ENCODE data around the gene REPS1. TPM values are rescaled to one million over a fixed set of nuclear protein-coding genes. Genes with fewer than 3 reads are reported as not detected.

The REPS1 gene
- total RNA-seq, 2 donors from 2014 or later, result 36.1 to 37.3 TPM

DNA sequence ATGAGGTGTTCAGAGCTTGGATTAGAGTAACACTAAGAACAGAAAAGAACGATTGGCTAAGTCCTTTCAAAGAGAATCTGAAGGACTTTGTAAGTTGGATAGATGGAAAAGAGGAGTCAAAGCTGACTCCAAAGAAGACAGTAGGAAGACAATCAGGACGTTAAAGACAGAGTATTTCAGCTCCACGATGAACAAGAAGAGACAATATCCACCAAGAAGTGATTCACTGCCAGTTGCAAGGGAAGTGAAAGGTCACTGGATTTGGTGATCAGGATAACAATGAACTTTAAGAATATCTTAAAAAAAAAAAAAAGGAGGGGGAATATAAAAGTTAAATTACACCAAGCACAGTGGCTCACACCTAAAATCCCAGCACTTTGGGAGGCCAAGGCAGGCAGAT lies 17.9 kb downstream of the REPS1 start:
- TF ChIP-seq, protein P1, sequence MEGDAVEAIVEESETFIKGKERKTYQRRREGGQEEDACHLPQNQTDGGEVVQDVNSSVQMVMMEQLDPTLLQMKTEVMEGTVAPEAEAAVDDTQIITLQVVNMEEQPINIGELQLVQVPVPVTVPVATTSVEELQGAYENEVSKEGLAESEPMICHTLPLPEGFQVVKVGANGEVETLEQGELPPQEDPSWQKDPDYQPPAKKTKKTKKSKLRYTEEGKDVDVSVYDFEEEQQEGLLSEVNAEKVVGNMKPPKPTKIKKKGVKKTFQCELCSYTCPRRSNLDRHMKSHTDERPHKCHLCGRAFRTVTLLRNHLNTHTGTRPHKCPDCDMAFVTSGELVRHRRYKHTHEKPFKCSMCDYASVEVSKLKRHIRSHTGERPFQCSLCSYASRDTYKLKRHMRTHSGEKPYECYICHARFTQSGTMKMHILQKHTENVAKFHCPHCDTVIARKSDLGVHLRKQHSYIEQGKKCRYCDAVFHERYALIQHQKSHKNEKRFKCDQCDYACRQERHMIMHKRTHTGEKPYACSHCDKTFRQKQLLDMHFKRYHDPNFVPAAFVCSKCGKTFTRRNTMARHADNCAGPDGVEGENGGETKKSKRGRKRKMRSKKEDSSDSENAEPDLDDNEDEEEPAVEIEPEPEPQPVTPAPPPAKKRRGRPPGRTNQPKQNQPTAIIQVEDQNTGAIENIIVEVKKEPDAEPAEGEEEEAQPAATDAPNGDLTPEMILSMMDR (IDR thresholded peaks at IDR 0.05), result no peak
- intact Hi-C loops (cut with DNase I), result no loop called here
- H3K27me3 ChIP-seq, result no peaks in the 10 kb centered on the region
- peaks cover 4% of the 10 kb centered on the region for H3K4me1 ChIP-seq
- H3K4me3 ChIP-seq, result no peak overlapping the region
- H3K36me3 ChIP-seq, result no peaks in the 10 kb centered on the region
- no peak overlapping the region for H3K9ac ChIP-seq (ENCODE audit: low read depth in 2 of 2, low read length in 2 of 2)
- H3K27ac ChIP-seq, result no peak overlapping the region
- no peak for DNase-seq
- H3K9me3 ChIP-seq, result no peaks in the 10 kb centered on the region

DNA sequence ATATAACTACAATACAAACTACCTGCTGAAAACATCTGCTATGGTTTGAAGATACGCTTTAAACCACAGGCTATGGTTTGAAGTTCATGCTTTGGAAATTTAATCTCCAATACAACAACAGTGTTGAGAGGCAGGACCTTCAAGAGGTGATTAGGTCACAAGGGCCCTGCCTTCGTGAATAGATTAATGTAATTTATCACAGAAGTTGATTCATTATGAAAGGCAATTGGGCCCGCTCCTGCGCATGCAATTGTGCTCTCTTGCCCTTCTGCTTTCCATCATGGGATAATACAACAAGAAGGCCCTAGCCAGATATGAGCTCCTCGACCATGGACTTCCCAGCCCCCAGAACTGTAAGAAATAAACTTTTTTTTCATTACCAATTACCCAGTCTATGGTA lies 21.2 kb downstream of the REPS1 start:
- H3K27ac ChIP-seq, result no peak overlapping the region
- H3K4me1 ChIP-seq, result peaks cover 4% of the 10 kb centered on the region
- intact Hi-C loops (cut with DNase I), result no loop called here
- H3K4me3 ChIP-seq, result no peak overlapping the region
- H3K36me3 ChIP-seq, result no peaks in the 10 kb centered on the region
- DNase-seq, result no peak
- TF ChIP-seq, protein P1 (IDR thresholded peaks at IDR 0.05), result no peak
- no peaks in the 10 kb centered on the region for H3K9me3 ChIP-seq
- no peak overlapping the region for H3K9ac ChIP-seq (ENCODE audit: low read depth in 2 of 2, low read length in 2 of 2)
- no peaks in the 10 kb centered on the region for H3K27me3 ChIP-seq

DNA sequence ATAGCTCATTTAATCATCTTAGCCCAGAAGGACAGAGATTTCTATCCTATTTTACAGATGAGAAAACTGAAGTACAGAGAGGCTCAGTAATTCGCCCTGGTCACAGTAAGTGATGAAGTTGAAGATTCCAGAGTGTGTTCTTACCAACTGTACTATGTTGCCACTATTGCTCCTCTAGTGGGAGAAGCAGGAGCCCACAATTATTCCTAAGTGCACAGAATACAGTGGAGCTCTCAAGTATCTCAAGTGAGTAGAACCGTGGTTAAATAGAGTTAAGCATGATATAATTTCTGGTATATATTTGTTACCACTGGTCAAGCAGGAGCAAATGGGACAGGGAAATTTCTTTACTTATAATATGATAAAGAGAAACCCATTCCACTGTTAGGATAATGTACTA lies 22.1 kb downstream of the REPS1 start:
- Histone ChIP-seq H3K9ac (ENCODE audit: low read depth in 2 of 2, low read length in 2 of 2) (no peak overlapping the region), H3K27me3 (no peaks in the 10 kb centered on the region), H3K27ac (no peak overlapping the region), H3K4me1 (peaks cover 4% of the 10 kb centered on the region), H3K36me3 (no peaks in the 10 kb centered on the region), H3K4me3 (no peak overlapping the region), H3K9me3 (no peaks in the 10 kb centered on the region)
- no peak for DNase-seq
- intact Hi-C loops (cut with DNase I), result no loop called here
- TF ChIP-seq, protein P1 (IDR thresholded peaks at IDR 0.05), result no peak

DNA sequence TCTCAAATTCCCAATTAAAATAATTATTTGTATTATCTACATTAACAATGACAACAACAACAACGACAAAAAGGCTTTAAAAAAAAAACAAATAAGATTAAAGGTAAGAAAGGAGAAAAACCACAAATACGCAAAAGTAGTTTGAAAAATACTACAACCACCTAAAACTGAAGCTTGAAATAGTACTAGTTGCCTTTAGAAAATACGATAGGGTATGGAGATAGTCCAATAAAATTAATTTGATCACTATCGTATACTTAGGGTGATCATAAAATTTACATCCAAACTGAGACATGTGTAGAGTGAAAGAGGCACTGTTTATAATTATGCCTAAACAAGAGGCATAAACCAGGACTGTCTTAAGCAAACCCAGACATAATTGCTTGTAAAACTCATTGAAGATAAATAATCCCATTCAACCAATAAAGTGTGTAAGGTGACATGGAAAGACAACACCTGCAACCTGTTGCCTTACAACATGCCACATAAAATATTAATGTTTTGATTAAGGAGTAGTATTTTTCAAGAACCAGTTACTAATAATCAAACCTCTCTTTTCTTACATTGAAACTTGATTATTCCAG lies 22.7 kb downstream of the REPS1 start:
- Histone ChIP-seq H3K4me1 (peaks cover 4% of the 10 kb centered on the region), H3K27me3 (no peaks in the 10 kb centered on the region), H3K36me3 (no peaks in the 10 kb centered on the region), H3K27ac (no peak overlapping the region), H3K4me3 (no peak overlapping the region), H3K9ac (ENCODE audit: low read depth in 2 of 2, low read length in 2 of 2) (no peak overlapping the region), H3K9me3 (no peaks in the 10 kb centered on the region)
- TF ChIP-seq, protein P1 (IDR thresholded peaks at IDR 0.05), result no peak
- no peak for DNase-seq
- intact Hi-C loops (cut with DNase I), result no loop called here

DNA sequence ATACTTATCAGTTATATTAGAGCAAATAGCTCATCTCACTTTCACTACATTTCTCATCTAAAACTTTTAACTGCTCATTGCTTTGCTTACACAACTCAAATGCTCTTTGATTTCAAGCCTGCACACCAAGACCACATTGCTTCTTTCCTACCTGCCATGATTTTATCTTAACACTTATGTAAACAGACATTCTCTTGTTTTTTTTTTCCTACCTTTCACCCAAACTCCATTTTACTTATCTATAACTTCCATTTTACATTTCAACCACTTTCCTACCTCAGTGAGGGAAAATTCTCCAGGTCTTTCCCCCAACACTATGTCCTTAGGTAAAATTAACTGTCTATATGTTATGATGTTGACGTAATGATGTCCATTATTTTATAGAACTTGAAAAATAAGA lies 24.0 kb downstream of the REPS1 start:
- TF ChIP-seq, protein P1 (IDR thresholded peaks at IDR 0.05), result no peak
- Histone ChIP-seq H3K4me3 (no peak overlapping the region), H3K27me3 (no peaks in the 10 kb centered on the region), H3K9me3 (no peaks in the 10 kb centered on the region), H3K27ac (no peak overlapping the region), H3K9ac (ENCODE audit: low read depth in 2 of 2, low read length in 2 of 2) (no peak overlapping the region), H3K4me1 (peaks cover 4% of the 10 kb centered on the region), H3K36me3 (no peaks in the 10 kb centered on the region)
- intact Hi-C loops (cut with DNase I), result no loop called here
- no peak for DNase-seq
